ENCODE results near the gene REX1BD.
"Not testable (repeated sequence)": the region's sequence is repeated elsewhere in the genome, so short reads cannot be mapped to it uniquely, and the experiment has no call there.

REX1BD gene

GRCh38 chr19:18577365-18577914 lies 11.2 kb upstream of the REX1BD start:
- DNase-seq (ENCODE audit: low read depth in 1 of 2, low spot score in 1 of 2), result no peak

GRCh38 chr19:18580311-18580710 lies 8.3 kb upstream of the REX1BD start:
- no peak for DNase-seq (ENCODE audit: low read depth in 1 of 2, low spot score in 1 of 2)

- no peak for DNase-seq (ENCODE audit: low read depth in 1 of 2, low spot score in 1 of 2)
Measured at GRCh38 chr19:18586306-18586705, 2.3 kb upstream of the REX1BD start.

- DNase-seq (ENCODE audit: low read depth in 1 of 2, low spot score in 1 of 2), result no peak
Measured at GRCh38 chr19:18587561-18587960, 1.0 kb upstream of the REX1BD start.

GRCh38 chr19:18587962-18588610 lies 512 bp upstream of the REX1BD start:
- DNase-seq (ENCODE audit: low read depth in 1 of 2, low spot score in 1 of 2), result no peak

GRCh38 chr19:18589380-18590272 lies 1.0 kb downstream of the REX1BD start:
- DNase-seq (ENCODE audit: low read depth in 1 of 2, low spot score in 1 of 2), result peak; percentile 43 to 60

GRCh38 chr19:18590273-18591272 lies 2.0 kb downstream of the REX1BD start:
- DNase-seq (ENCODE audit: low read depth in 1 of 2, low spot score in 1 of 2), result no peak

- DNase-seq (ENCODE audit: low read depth in 1 of 2, low spot score in 1 of 2), result no peak
Measured at GRCh38 chr19:18591735-18592385, 3.3 kb downstream of the REX1BD start.

- DNase-seq (ENCODE audit: low read depth in 1 of 2, low spot score in 1 of 2), result not testable (repeated sequence)
Measured at GRCh38 chr19:18592732-18593131, 4.1 kb downstream of the REX1BD start.

- no peak for DNase-seq (ENCODE audit: low read depth in 1 of 2, low spot score in 1 of 2)
Measured at GRCh38 chr19:18593367-18594095, 4.9 kb downstream of the REX1BD start.

GRCh38 chr19:18594096-18594823 lies 5.7 kb downstream of the REX1BD start:
- peak; percentile 39 to 67 for DNase-seq (ENCODE audit: low read depth in 1 of 2, low spot score in 1 of 2)

- no peak for DNase-seq (ENCODE audit: low read depth in 1 of 2, low spot score in 1 of 2)
Measured at GRCh38 chr19:18594824-18595373, 6.3 kb downstream of the REX1BD start.

GRCh38 chr19:18595475-18595874 lies 6.9 kb downstream of the REX1BD start:
- no peak for DNase-seq (ENCODE audit: low read depth in 1 of 2, low spot score in 1 of 2)

GRCh38 chr19:18596752-18597157 lies 8.2 kb downstream of the REX1BD start:
- DNase-seq (ENCODE audit: low read depth in 1 of 2, low spot score in 1 of 2), result no peak

- DNase-seq (ENCODE audit: low read depth in 1 of 2, low spot score in 1 of 2), result no peak
Measured at GRCh38 chr19:18597809-18598660, 9.4 kb downstream of the REX1BD start.

GRCh38 chr19:18599485-18599884 lies 10.9 kb downstream of the REX1BD start:
- DNase-seq (ENCODE audit: low read depth in 1 of 2, low spot score in 1 of 2), result no peak

- not testable (repeated sequence) for DNase-seq (ENCODE audit: low read depth in 1 of 2, low spot score in 1 of 2)
Measured at GRCh38 chr19:18600692-18601397, 12.2 kb downstream of the REX1BD start.

Data from activated T-helper 1 cell treated with anti-CD3 and anti-CD28 coated beads, Interleukin-2, amount 50 U/mL, for 16 hours (primary cell).